Keratinocyte (primary cell): ENCODE data around the gene AVPR2.

Source experiments
- CTCF ChIP-seq, 3 experiments: IDR thresholded peaks in 1 of 3; conservative IDR thresholded peaks in 1 of 3; optimal IDR thresholded peaks in 1 of 3; 2 replicates in 2 of 3; 3 replicates in 1 of 3; pipeline versions ENCODE3 to v1.5.1; 2011; ENCODE audit warnings: low read length in 3 of 3, mild to moderate bottlenecking in 3 of 3, moderate library complexity in 2 of 3, control low read depth in 1 of 3, inconsistent platforms in 1 of 3; ENCODE audit not compliant: insufficient read depth in 2 of 3; ENCODE audit errors: extremely low read depth in 1 of 3
- EZH2 ChIP-seq: IDR thresholded peaks from one replicate; pipeline ENCODE4 v1.6.1; 2012; ENCODE audit warnings: inconsistent platforms, mild to moderate bottlenecking, low read length, moderate library complexity

- TF ChIP-seq CTCF (optimal IDR thresholded peaks at IDR 0.05 in 1 of 3, IDR thresholded peaks at IDR 0.05 in 1 of 3, conservative IDR thresholded peaks at IDR 0.05 in 1 of 3; ENCODE audit: extremely low read depth in 1 of 3, insufficient read depth in 2 of 3, low read length in 3 of 3): no peak
- TF ChIP-seq EZH2: no peak
These were observed 41.1 kb upstream of the AVPR2 start for GRCh38 chrX:153863251-153863991.
